ENCODE results near the gene KATNAL1.

KATNAL1 gene

DNA sequence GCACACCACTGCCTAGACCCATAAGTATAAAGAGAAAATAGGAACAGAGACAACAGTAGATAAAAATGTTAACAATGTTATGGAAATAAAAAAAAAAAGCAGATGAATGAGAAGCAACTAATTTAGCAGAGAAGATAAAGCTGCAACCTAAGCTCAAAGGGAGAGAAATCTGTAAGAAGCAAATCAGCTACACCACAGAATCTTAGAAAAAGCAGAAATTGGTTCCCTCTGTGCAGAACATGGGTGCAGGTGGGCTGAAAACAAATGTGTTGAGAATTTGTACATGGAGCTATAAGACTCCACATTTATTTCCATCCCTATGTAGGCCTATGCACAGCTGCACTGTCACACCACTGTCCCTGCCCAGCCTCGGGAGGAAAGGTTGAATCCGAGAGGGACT, 44.8 kb upstream of the KATNAL1 start:
- H3K4me3 ChIP-seq (replicated peaks; ENCODE audit: low read depth, low read length) = no peak overlapping the region
- no peak for DNase-seq (ENCODE audit: extremely low read depth, low read depth)
- TF ChIP-seq, protein P1, sequence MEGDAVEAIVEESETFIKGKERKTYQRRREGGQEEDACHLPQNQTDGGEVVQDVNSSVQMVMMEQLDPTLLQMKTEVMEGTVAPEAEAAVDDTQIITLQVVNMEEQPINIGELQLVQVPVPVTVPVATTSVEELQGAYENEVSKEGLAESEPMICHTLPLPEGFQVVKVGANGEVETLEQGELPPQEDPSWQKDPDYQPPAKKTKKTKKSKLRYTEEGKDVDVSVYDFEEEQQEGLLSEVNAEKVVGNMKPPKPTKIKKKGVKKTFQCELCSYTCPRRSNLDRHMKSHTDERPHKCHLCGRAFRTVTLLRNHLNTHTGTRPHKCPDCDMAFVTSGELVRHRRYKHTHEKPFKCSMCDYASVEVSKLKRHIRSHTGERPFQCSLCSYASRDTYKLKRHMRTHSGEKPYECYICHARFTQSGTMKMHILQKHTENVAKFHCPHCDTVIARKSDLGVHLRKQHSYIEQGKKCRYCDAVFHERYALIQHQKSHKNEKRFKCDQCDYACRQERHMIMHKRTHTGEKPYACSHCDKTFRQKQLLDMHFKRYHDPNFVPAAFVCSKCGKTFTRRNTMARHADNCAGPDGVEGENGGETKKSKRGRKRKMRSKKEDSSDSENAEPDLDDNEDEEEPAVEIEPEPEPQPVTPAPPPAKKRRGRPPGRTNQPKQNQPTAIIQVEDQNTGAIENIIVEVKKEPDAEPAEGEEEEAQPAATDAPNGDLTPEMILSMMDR (IDR thresholded peaks at IDR 0.05; ENCODE audit: low read depth, low read length, missing control alignments) = no peak

DNA sequence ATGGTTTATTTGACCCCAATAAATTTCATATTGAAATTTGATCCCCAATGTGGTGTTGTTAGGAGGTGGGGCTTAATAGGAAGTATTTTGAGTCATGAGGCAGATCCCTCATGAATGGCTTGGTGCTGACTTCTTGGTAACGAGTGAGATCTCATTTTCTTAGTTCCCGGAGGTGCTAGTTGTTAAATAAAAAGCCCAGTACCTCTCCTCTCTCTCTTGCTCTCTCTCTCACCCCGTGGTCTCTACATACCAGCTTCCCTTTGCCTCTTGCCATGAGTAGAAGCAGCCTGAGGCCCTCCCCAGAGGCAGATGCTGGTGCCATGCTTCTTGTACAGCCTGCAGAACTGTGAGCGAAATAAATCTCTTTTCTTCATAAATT, 39.4 kb upstream of the KATNAL1 start:
- DNase-seq (ENCODE audit: extremely low read depth, low read depth) = no peak
- TF ChIP-seq, protein P1 (IDR thresholded peaks at IDR 0.05; ENCODE audit: low read depth, low read length, missing control alignments) = no peak
- no peak overlapping the region for H3K4me3 ChIP-seq (replicated peaks; ENCODE audit: low read depth, low read length)

DNA sequence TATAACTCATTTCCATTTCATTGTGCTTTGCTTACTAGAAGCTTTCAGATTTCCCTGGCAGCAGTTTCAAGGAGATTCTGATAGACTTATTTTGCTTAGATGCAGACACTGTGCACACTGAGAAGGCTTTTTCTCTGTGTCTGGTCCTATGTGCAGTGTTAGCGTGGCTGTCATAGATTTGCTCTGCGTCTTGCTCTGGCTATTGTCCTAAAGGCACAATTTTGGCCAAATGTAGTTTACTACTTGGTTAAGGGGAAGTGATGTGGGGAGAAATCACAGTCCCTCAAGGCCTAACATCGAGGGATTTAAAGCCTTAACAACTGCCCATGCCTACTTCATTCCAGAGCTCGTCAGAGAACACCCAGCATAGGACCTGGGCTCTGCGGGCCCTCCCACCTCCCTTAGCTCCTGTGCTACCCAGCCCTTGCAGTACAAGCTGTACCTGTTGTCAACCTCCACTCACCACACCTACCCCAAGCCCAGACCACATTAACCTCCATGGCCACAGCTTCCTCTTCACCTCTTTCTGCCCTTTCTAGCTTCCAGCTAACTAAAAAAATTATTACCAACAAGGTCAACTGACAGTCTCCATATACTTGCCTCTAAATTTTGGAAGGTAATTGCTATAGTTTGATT, 38.9 kb upstream of the KATNAL1 start:
- TF ChIP-seq, protein P1 (IDR thresholded peaks at IDR 0.05; ENCODE audit: low read depth, low read length, missing control alignments) = no peak
- DNase-seq (ENCODE audit: extremely low read depth, low read depth) = no peak
- no peak overlapping the region for H3K4me3 ChIP-seq (replicated peaks; ENCODE audit: low read depth, low read length)

DNA sequence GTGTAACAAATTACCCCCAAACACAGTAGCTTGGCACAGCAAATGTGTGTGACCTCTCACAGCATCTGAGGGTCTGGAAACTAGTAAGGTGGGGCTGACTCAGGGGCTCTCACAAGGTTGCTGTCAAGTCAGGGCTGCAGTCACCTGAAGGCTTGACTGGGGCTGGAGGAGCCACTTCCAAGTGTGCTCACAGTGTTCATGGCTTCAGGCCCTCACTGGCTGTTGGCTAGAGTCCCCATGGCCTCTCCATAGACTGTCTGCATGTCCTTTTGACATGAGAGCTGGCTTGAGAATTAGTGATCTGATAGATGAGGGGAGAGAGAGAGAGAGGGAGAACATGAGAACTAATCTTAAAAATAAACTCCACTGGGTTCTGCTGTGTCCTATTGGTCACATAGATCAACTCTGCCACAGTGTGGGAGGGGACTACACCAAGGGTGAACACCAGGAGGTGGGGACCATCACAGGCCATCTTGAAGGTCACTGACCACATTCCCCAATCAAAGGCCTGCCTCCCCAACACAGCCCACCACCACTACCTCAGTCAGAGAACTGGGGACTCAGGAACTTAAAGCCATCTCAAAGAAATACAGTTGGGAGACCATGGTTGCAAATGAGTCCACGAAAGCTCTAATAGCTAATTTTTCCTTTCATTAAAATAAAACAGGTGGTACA, 38.2 kb upstream of the KATNAL1 start:
- no peak overlapping the region for H3K4me3 ChIP-seq (replicated peaks; ENCODE audit: low read depth, low read length)
- DNase-seq (ENCODE audit: extremely low read depth, low read depth) = no peak
- TF ChIP-seq, protein P1 (IDR thresholded peaks at IDR 0.05; ENCODE audit: low read depth, low read length, missing control alignments) = no peak

DNA sequence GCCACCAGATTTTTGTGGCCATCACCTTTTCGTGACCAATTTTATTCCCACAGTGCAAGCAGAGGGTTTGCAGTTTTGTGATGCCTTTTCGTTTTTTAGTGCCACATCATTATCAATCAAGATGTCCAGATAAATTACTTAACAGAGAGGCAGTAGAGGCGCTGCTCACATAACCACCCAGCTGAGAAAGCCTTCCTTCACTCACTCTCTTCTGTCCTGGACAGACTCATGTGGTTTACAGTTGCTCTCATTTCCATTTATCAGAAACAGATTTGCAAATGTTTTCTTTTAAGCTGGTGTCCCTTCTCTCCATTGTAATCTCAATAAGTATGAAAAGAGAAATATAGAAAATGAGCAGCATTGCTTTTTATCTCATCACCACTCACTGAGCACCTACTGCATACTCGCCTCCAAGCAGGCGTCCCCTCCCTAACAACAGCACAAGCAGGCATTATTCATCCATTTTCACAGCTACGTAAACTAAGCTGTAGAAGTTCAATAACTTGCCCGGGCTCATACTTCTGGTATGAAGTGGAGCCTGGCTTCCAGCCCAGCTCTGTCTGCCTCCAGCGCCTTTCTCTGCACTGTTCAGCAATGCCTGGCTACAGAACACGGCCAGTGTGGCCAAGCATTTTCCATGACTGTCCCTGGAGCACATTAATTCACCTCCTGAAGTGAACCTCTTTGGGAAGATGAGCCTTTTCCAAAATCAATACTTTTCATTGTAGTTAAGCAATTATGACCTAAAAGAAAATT, 34.6 kb upstream of the KATNAL1 start:
- peak; percentile 71 for DNase-seq (ENCODE audit: extremely low read depth, low read depth)
- peak overlapping the region; percentile 11; the same call in 1 of the 2 replicates for H3K4me3 ChIP-seq (replicated peaks; ENCODE audit: low read depth, low read length)
- TF ChIP-seq, protein P1 (IDR thresholded peaks at IDR 0.05; ENCODE audit: low read depth, low read length, missing control alignments) = no peak

DNA sequence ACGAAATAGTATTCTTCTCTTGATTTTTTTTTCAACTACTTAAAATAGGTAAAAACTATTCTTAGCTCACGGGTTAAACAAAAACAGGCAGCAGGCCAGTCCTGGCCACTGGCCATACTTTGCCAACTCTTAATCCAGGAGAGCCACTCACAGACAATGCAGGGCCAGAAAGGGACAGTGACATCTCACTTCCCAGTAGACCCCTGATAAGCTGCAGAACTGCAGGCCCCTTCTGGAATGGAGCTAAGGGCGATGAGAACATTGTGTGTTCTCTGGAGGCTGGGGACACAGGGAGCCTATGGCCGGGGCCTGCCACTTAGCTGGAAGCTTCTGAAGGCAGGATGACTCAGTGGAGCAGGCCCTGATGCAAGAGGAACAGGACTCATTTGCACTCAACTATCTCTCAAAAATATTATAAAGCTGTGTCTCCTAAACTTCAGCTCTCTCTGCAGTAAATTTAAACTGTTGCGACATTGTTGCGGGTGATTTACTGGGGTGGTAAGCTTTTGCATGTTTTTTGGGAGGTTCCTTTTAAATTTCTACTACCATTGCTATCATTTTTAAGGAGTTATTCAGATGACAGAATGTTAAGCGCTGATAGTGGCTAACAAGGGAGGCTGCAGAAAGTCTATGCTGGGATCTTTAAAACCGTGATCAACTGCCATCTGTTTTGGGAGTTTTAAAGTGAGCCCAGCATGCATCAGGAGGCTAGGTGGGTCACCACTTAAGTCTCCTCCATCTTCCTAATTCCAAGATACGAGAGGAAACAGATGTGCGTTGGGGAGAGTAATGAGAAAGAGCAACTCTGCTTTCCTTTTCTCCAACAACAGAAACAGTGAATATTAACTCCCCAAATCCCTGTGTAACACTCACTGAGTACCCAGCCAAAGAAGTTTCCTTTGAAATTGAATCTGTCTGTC, 33.2 kb upstream of the KATNAL1 start:
- TF ChIP-seq, protein P1 (IDR thresholded peaks at IDR 0.05; ENCODE audit: low read depth, low read length, missing control alignments) = no peak
- H3K4me3 ChIP-seq (replicated peaks; ENCODE audit: low read depth, low read length) = no peak overlapping the region
- DNase-seq (ENCODE audit: extremely low read depth, low read depth) = peak; percentile 26

All from HFF-Myc (cell line).